Fibroblast of lung (primary cell): ENCODE measurements around the gene GPNMB. TPM values are rescaled to one million over a fixed set of nuclear protein-coding genes. Genes with fewer than 3 reads are reported as not detected.
"Not testable (repeated sequence)": the region's sequence is repeated elsewhere in the genome, so short reads cannot be mapped to it uniquely, and the experiment has no call there.

ENCODE experiments used
- DNase-seq, 2 donors: peaks; one replicate each; pipeline versions ENCODE4 v3.0.0 to v3.0.0-alpha.2; 2010; ENCODE audit warnings: low read depth in 2 of 2
- H2AFZ ChIP-seq: 2 replicates; pipeline ENCODE4 v1.5.1; 2012; ENCODE audit warnings: low read length, control low read depth, inconsistent platforms
- H3K27ac ChIP-seq: 2 replicates; pipeline ENCODE4 v1.5.1; 2011; ENCODE audit warnings: low read length, control low read depth; ENCODE audit not compliant: insufficient read depth
- H3K27me3 ChIP-seq: 2 replicates; pipeline ENCODE4 v1.5.1; 2011; ENCODE audit warnings: mild to moderate bottlenecking, low read length; ENCODE audit not compliant: control insufficient read depth, insufficient read depth
- H3K36me3 ChIP-seq: 2 replicates; pipeline ENCODE4 v1.5.1; 2011; ENCODE audit warnings: low read length; ENCODE audit not compliant: control insufficient read depth, insufficient read depth
- H3K4me1 ChIP-seq: 2 replicates; pipeline ENCODE4 v1.5.1; 2011; ENCODE audit warnings: low read length; ENCODE audit not compliant: control insufficient read depth, insufficient read depth; ENCODE audit errors: extremely low read depth
- H3K4me2 ChIP-seq: 2 replicates; pipeline ENCODE4 v1.5.1; 2011; ENCODE audit warnings: low read length, control low read depth; ENCODE audit not compliant: insufficient read depth; ENCODE audit errors: extremely low read depth
- H3K4me3 ChIP-seq, 4 experiments: fragments of 200-600 bp in 1 of 4; sonication (generic) in 1 of 4; replicated peaks in 1 of 4; 2 replicates each; pipeline ENCODE4 v1.5.1; 2011 to 2016; ENCODE audit warnings: low read length in 4 of 4, low read depth in 3 of 4, mild to moderate bottlenecking in 3 of 4, control low read depth in 2 of 4, inconsistent platforms in 1 of 4, mixed read lengths in 1 of 4; ENCODE audit not compliant: insufficient read depth in 1 of 4; ENCODE audit errors: control extremely low read depth in 1 of 4
- H3K79me2 ChIP-seq: 2 replicates; pipeline ENCODE4 v1.5.1; 2012; ENCODE audit warnings: mild to moderate bottlenecking, low read length, inconsistent platforms; ENCODE audit not compliant: control insufficient read depth, insufficient read depth
- H3K9ac ChIP-seq: 2 replicates; pipeline ENCODE4 v1.5.1; 2011; ENCODE audit warnings: mild to moderate bottlenecking, low read length, control low read depth; ENCODE audit not compliant: insufficient read depth
- H3K9me3 ChIP-seq: 2 replicates; pipeline ENCODE4 v1.5.1; 2012; ENCODE audit warnings: low read depth, low read length; ENCODE audit not compliant: control insufficient read depth, insufficient read depth
- H4K20me1 ChIP-seq: 2 replicates; pipeline ENCODE4 v1.5.1; 2011; ENCODE audit warnings: low read length; ENCODE audit not compliant: control insufficient read depth, insufficient read depth; ENCODE audit errors: extremely low read depth
- CTCF ChIP-seq, 2 donors: IDR thresholded peaks in 1 of 2; conservative IDR thresholded peaks in 1 of 2; 1 replicate in 1 of 2; 2 replicates in 1 of 2; pipeline ENCODE4 v1.5.1; 2011 to 2012; ENCODE audit warnings: low read length in 2 of 2, control low read depth in 1 of 2, inconsistent platforms in 1 of 2, low read depth in 1 of 2, mild to moderate bottlenecking in 1 of 2
- EZH2 ChIP-seq: IDR thresholded peaks from 2 replicates; pipeline ENCODE4 v1.5.1; 2012; ENCODE audit warnings: low read length, control low read depth, mild to moderate bottlenecking; ENCODE audit errors: missing control alignments
- polyA plus RNA-seq, 2 donors: library from polyadenylated mRNA; depleted of rRNA in 1 of 2; stranded (reverse) in 1 of 2; unstranded in 1 of 2; fragments of >200 nt; gene quantifications; 2 replicates each; pipeline ENCODE4 v1.2.1, GENCODE V29; 2011 to 2012; ENCODE audit warnings: missing spikeins in 1 of 2
- total RNA-seq: library from RNA; depleted of rRNA; stranded (reverse); fragments of >200 nt; gene quantifications from 2 replicates; pipeline ENCODE4 v1.2.1, GENCODE V29; 2014

Gene GPNMB
- total and polyA plus RNA-seq, 2 donors (not counting 1 experiment from before 2014, with no cell fraction given): 114 to 177 TPM

- DNase-seq: no peak
Measured at GRCh38 chr7:23220690-23221305, 25.8 kb upstream of the GPNMB start.

GRCh38 chr7:23222439-23223030 is 24.0 kb upstream of the GPNMB start:
- DNase-seq: no peak
- Histone ChIP-seq H3K9ac (no peak overlapping the region), H3K27me3 (peaks cover 3% of the 10 kb centered on the region), H2AFZ (no peak overlapping the region), H3K4me2 (no peak overlapping the region), H4K20me1 (no peaks in the 10 kb centered on the region), H3K4me3 (no peak overlapping the region), H3K79me2 (no peaks in the 10 kb centered on the region), H3K27ac (no peak overlapping the region), H3K36me3 (no peaks in the 10 kb centered on the region), H3K9me3 (no peaks in the 10 kb centered on the region), H3K4me1 (no peaks in the 10 kb centered on the region)
- TF ChIP-seq EZH2 (no peak), CTCF (conservative IDR thresholded peaks at IDR 0.05 in 1 of 2, IDR thresholded peaks at IDR 0.05 in 1 of 2; ENCODE audit: low read depth in 1 of 2, low read length in 2 of 2) (no peak)

More at GRCh38 chr7:23220690-23221305, 25.8 kb upstream of the GPNMB start:
- TF ChIP-seq CTCF (conservative IDR thresholded peaks at IDR 0.05 in 1 of 2, IDR thresholded peaks at IDR 0.05 in 1 of 2; ENCODE audit: low read depth in 1 of 2, low read length in 2 of 2) (no peak), EZH2 (no peak)
- Histone ChIP-seq H3K79me2 (no peaks in the 10 kb centered on the region), H3K4me2 (no peak overlapping the region), H2AFZ (no peak overlapping the region), H3K36me3 (no peaks in the 10 kb centered on the region), H3K27me3 (peaks cover 3% of the 10 kb centered on the region), H3K4me3 (no peak overlapping the region), H3K9ac (no peak overlapping the region), H3K9me3 (no peaks in the 10 kb centered on the region), H4K20me1 (no peaks in the 10 kb centered on the region), H3K4me1 (no peaks in the 10 kb centered on the region), H3K27ac (no peak overlapping the region)

- H3K9ac ChIP-seq, H3K27ac ChIP-seq, H3K4me1 ChIP-seq, H3K4me2 ChIP-seq, H2AFZ ChIP-seq, H3K9me3 ChIP-seq, H3K4me3 ChIP-seq, H3K79me2 ChIP-seq, H4K20me1 ChIP-seq, DNase-seq, H3K27me3 ChIP-seq, H3K36me3 ChIP-seq: not testable (repeated sequence)
Measured at GRCh38 chr7:23224364-23224763, 22.2 kb upstream of the GPNMB start.
